K562 (cell line): Measurements from ENCODE around the gene DNAH17. TPM values are rescaled to one million over a fixed set of nuclear protein-coding genes. Genes with fewer than 3 reads are reported as not detected.

Source experiments
- HNRNPLL ChIP-seq: fragments of 200-400 bp; formaldehyde crosslinking; IDR thresholded peaks from 2 replicates; pipeline ENCODE4 v1.6.1; 2017; ENCODE audit warnings: low read length, low read depth, mild to moderate bottlenecking; ENCODE audit not compliant: poor library complexity, severe bottlenecking
- KDM1A ChIP-seq, 2 experiments: fragments of 450-650 bp; IDR thresholded peaks; 2 replicates each; pipeline ENCODE4 v1.6.1; 2016; ENCODE audit warnings: mild to moderate bottlenecking in 2 of 2
- NFE2 ChIP-seq: IDR thresholded peaks from 2 replicates; pipeline ENCODE4 v1.6.1; 2014; ENCODE audit warnings: antibody characterized with exemption, low read depth
- RNF2 ChIP-seq: sonication (generic); IDR thresholded peaks from 2 replicates; pipeline ENCODE4 v1.6.1; 2016
- ZC3H4 ChIP-seq: sonication (generic); formaldehyde crosslinking; IDR thresholded peaks from 2 replicates; pipeline ENCODE4 v1.9.0; 2021; ENCODE audit warnings: missing genetic modification reagents, borderline replicate concordance
- ZNF584 ChIP-seq: fragments of 200-800 bp; sonication (Bioruptor generic); IDR thresholded peaks from 2 replicates; pipeline ENCODE4 v1.6.1; 2016; ENCODE audit warnings: low read depth, mild to moderate bottlenecking, missing genetic modification characterization, missing compliant biosample characterization
- polyA plus RNA-seq, 8 experiments: library from polyadenylated mRNA; depleted of rRNA in 4 of 8; stranded (reverse) in 5 of 8; unstranded in 3 of 8; fragments of >200 nt; fragmentation: Nextera tagmentation in 2 of 8; fragmentation: Illumina TruSeq in 1 of 8; extraction: Ambion mirVana in 2 of 8; extraction: Trizol in 1 of 8; gene quantifications; 2 replicates each; pipeline versions ENCODE4 v1.2.1 to v1.2.3, GENCODE V29; 2011 to 2014; ENCODE audit warnings: inconsistent platforms in 1 of 8, missing spikeins in 1 of 8
- total RNA-seq, 7 experiments: library from RNA; depleted of rRNA in 6 of 7; stranded (reverse); fragments of >200 nt in 6 of 7; fragmentation: Illumina TruSeq in 2 of 7; extraction: Trizol in 2 of 7; gene quantifications; 2 replicates each; pipeline versions ENCODE4 v1.2.1 to v1.2.3, GENCODE V29; 2011 to 2021; ENCODE audit warnings: low replicate concordance in 1 of 7
- TF ChIP-seq, protein P1 (sequence below), 2 experiments: fragments of 450-650 bp; IDR thresholded peaks; 2 replicates each; pipeline ENCODE4 v1.6.1; 2016; ENCODE audit warnings: mild to moderate bottlenecking in 2 of 2, borderline replicate concordance in 1 of 2, low read depth in 1 of 2, moderate library complexity in 1 of 2
- TF ChIP-seq, protein P2 (sequence below): fragments of 450-650 bp; formaldehyde crosslinking; IDR thresholded peaks from 2 replicates; pipeline ENCODE4 v1.4.0; 2020; ENCODE audit warnings: mild to moderate bottlenecking, mixed read lengths
- TF ChIP-seq, protein P3 (sequence below): sonication (generic); formaldehyde crosslinking; IDR thresholded peaks from 2 replicates; pipeline ENCODE4 v1.8.0; 2022; ENCODE audit warnings: mild to moderate bottlenecking, missing genetic modification reagents
- TF ChIP-seq, protein P4 (sequence below), 2 experiments: fragments of 250-450 bp in 1 of 2; fragments of 450-650 bp in 1 of 2; sonication (Bioruptor Pico) in 1 of 2; IDR thresholded peaks; 2 replicates each; pipeline versions ENCODE4 v1.6.1 to v1.8.0; 2016 to 2021; ENCODE audit warnings: mild to moderate bottlenecking in 2 of 2, moderate library complexity in 2 of 2, missing compliant biosample characterization in 1 of 2, missing genetic modification characterization in 1 of 2

The DNAH17 gene
- total and polyA plus RNA-seq, 9 of the 15 experiments (the other 6 are each of a cell fraction or from before 2014, with no cell fraction given): under 0.01 to 0.06 (median 0.03) TPM; not detected in 5

DNA sequence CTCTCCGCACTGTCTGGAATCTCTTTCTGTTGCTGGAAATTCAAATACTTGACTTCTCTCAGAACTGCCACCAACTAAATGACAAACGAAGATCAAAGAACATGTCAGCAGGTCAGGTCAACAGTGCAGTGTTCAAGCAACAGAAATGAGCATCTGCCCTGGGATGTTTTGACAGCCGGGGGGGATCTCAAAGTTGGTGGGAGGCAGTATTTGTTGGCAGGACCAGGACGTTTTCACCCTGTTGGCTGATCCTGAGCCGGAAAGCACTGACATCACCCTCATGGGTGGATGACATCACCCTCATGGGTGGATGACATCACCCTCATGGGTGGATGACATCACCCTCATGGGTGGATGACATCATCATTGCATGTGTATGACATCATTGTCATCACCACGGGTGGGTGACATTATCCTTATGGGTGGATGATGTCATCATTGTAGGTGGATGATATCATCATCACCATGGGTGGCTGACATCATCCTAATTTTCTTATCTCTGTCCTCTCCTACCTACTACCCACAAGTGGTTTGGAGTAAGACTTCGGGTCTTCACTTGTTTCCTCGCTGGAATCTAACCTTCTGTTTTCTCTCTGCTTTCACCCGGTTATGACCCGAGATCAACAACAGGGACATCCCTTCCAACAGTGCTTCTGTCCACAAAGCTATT, 18.9 kb downstream of the DNAH17 start (continued):
- TF ChIP-seq, protein P1, sequence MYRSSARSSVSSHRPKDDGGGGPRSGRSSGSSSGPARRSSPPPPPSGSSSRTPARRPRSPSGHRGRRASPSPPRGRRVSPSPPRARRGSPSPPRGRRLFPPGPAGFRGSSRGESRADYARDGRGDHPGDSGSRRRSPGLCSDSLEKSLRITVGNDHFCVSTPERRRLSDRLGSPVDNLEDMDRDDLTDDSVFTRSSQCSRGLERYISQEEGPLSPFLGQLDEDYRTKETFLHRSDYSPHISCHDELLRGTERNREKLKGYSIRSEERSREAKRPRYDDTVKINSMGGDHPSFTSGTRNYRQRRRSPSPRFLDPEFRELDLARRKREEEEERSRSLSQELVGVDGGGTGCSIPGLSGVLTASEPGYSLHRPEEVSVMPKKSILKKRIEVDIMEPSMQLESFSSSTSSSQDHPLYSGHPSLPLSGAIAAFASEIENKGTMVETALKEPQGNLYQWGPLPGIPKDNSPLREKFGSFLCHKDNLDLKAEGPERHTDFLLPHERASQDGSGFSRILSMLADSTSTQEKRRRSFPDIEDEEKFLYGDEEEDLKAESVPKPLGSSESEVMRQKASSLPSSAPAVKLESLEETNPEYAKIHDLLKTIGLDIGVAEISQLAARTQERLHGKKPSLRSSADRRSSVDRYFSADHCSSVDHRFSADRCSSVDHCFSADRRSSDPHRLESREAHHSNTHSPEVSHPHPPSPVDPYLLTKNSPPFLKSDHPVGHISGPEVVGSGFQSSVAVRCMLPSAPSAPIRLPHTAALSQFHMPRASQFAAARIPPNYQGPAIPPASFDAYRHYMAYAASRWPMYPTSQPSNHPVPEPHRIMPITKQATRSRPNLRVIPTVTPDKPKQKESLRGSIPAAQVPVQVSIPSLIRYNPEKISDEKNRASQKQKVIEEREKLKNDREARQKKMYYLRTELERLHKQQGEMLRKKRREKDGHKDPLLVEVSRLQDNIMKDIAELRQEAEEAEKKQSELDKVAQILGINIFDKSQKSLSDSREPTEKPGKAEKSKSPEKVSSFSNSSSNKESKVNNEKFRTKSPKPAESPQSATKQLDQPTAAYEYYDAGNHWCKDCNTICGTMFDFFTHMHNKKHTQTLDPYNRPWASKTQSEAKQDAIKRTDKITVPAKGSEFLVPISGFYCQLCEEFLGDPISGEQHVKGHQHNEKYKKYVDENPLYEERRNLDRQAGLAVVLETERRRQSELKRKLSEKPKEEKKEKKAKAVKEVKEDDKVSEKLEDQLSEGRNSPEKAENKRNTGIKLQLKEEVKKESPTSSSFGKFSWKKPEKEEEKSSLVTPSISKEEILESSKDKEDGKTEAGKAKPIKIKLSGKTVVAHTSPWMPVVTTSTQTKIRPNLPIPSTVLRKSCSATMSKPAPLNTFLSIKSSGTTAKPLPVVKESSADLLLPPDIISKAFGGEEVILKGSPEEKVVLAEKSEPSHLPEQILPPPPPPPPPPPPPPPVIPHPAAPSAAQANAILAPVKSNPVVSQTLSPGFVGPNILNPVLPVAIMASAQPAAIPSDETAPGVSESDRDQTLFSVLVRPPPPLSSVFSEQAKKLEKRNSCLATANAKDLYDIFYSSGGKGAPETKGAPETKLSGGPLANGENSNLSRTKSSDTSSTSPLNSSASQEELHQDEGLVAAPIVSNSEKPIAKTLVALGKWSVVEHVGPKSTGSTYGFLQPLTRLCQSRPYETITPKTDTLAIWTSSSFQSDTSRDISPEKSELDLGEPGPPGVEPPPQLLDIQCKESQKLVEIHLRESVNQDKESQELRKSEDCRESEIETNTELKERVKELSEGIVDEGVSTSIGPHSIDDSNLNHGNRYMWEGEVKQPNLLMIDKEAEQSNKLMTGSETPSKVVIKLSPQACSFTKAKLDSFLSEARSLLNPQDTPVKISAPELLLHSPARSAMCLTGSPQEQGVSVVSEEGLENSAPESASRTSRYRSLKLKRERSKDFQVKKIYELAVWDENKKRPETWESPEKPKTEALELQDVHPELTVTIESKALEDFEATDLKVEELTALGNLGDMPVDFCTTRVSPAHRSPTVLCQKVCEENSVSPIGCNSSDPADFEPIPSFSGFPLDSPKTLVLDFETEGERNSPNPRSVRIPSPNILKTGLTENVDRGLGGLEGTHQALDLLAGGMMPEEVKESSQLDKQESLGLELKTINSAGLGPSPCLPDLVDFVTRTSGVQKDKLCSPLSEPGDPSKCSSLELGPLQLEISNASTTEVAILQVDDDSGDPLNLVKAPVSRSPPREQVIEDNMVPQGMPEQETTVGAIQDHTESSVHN (IDR thresholded peaks at IDR 0.05; ENCODE audit: borderline replicate concordance in 1 of 2, low read depth in 1 of 2): peak; percentile 88 to 99; a peak in 2 of 4 replicates
- TF ChIP-seq HNRNPLL: no peak
- peak; percentile 81; the same call in 1 of the 2 replicates for TF ChIP-seq ZNF584
- TF ChIP-seq ZC3H4 (CRISPR knock-in tag): no peak
- TF ChIP-seq NFE2: no peak
- TF ChIP-seq, protein P2, sequence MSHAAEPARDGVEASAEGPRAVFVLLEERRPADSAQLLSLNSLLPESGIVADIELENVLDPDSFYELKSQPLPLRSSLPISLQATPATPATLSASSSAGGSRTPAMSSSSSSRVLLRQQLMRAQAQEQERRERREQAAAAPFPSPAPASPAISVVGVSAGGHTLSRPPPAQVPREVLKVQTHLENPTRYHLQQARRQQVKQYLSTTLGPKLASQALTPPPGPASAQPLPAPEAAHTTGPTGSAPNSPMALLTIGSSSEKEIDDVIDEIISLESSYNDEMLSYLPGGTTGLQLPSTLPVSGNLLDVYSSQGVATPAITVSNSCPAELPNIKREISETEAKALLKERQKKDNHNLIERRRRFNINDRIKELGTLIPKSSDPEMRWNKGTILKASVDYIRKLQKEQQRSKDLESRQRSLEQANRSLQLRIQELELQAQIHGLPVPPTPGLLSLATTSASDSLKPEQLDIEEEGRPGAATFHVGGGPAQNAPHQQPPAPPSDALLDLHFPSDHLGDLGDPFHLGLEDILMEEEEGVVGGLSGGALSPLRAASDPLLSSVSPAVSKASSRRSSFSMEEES (CRISPR knock-in tag): no peak
- TF ChIP-seq RNF2: no peak
- TF ChIP-seq KDM1A (IDR thresholded peaks at IDR 0.05): peak; percentile 63 to 73; a peak in 3 of 4 replicates
- TF ChIP-seq, protein P3, sequence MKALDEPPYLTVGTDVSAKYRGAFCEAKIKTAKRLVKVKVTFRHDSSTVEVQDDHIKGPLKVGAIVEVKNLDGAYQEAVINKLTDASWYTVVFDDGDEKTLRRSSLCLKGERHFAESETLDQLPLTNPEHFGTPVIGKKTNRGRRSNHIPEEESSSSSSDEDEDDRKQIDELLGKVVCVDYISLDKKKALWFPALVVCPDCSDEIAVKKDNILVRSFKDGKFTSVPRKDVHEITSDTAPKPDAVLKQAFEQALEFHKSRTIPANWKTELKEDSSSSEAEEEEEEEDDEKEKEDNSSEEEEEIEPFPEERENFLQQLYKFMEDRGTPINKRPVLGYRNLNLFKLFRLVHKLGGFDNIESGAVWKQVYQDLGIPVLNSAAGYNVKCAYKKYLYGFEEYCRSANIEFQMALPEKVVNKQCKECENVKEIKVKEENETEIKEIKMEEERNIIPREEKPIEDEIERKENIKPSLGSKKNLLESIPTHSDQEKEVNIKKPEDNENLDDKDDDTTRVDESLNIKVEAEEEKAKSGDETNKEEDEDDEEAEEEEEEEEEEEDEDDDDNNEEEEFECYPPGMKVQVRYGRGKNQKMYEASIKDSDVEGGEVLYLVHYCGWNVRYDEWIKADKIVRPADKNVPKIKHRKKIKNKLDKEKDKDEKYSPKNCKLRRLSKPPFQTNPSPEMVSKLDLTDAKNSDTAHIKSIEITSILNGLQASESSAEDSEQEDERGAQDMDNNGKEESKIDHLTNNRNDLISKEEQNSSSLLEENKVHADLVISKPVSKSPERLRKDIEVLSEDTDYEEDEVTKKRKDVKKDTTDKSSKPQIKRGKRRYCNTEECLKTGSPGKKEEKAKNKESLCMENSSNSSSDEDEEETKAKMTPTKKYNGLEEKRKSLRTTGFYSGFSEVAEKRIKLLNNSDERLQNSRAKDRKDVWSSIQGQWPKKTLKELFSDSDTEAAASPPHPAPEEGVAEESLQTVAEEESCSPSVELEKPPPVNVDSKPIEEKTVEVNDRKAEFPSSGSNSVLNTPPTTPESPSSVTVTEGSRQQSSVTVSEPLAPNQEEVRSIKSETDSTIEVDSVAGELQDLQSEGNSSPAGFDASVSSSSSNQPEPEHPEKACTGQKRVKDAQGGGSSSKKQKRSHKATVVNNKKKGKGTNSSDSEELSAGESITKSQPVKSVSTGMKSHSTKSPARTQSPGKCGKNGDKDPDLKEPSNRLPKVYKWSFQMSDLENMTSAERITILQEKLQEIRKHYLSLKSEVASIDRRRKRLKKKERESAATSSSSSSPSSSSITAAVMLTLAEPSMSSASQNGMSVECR (CRISPR knock-in tag): no peak; the same call in 1 of the 2 replicates
- TF ChIP-seq, protein P4, sequence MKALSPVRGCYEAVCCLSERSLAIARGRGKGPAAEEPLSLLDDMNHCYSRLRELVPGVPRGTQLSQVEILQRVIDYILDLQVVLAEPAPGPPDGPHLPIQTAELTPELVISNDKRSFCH (CRISPR knock-in tag; IDR thresholded peaks at IDR 0.05): no peak
- TF ChIP-seq, protein P4 (tag; IDR thresholded peaks at IDR 0.05): peak; percentile 72
